GM23338 (cell line): ENCODE measurements around the gene CCDC177. TPM values are rescaled to one million over a fixed set of nuclear protein-coding genes. Genes with fewer than 3 reads are reported as not detected.

Experiments used
- ATAC-seq: fragments of 200-7000 bp; cut with Tn5 transposase; 3 replicates; pipeline ENCODE4 v1.9.1; 2020
- DNase-seq: peaks from one replicate; pipeline ENCODE4 v3.0.0-alpha.2; 2015; ENCODE audit warnings: low spot score
- H2AFZ ChIP-seq: fragments of 200-600 bp; sonication (generic); 2 replicates; pipeline ENCODE4 v1.8.0; 2016; ENCODE audit warnings: antibody characterized with exemption, mild to moderate bottlenecking, moderate library complexity
- H3F3A ChIP-seq: fragments of 200-600 bp; sonication (generic); replicated peaks from 2 replicates; pipeline ENCODE4 v1.8.0; 2017; ENCODE audit warnings: antibody characterized with exemption, mixed run types, low read depth
- H3K27ac ChIP-seq: fragments of 200-600 bp; sonication (generic); 2 replicates; pipeline ENCODE4 v1.6.1; 2016; ENCODE audit warnings: low read depth
- H3K27me3 ChIP-seq: fragments of 200-600 bp; sonication (generic); 2 replicates; pipeline ENCODE4 v1.8.0; 2016; ENCODE audit warnings: mild to moderate bottlenecking, mixed run types, moderate library complexity; ENCODE audit not compliant: insufficient read depth
- H3K36me3 ChIP-seq: fragments of 200-600 bp; sonication (generic); 2 replicates; pipeline ENCODE4 v1.8.0; 2016; ENCODE audit warnings: mild to moderate bottlenecking; ENCODE audit not compliant: insufficient read depth
- H3K4me1 ChIP-seq: fragments of 200-600 bp; sonication (generic); 2 replicates; pipeline ENCODE4 v1.8.0; 2016; ENCODE audit warnings: mild to moderate bottlenecking, moderate library complexity; ENCODE audit not compliant: insufficient read depth
- H3K4me2 ChIP-seq: fragments of 200-600 bp; sonication (generic); 2 replicates; pipeline ENCODE4 v1.7.1; 2017; ENCODE audit warnings: mixed run types
- H3K4me3 ChIP-seq: fragments of 200-600 bp; sonication (generic); 2 replicates; pipeline ENCODE4 v1.6.1; 2016; ENCODE audit warnings: mixed run types
- H3K79me2 ChIP-seq: fragments of 200-600 bp; sonication (generic); replicated peaks from 2 replicates; pipeline ENCODE4 v1.8.0; 2017; ENCODE audit warnings: mild to moderate bottlenecking; ENCODE audit not compliant: insufficient read depth
- H3K9me2 ChIP-seq: fragments of 200-600 bp; sonication (generic); 2 replicates; pipeline ENCODE4 v1.8.0; 2017; ENCODE audit not compliant: insufficient read depth
- H4K20me1 ChIP-seq: fragments of 200-600 bp; sonication (generic); replicated peaks from 2 replicates; pipeline ENCODE4 v1.8.0; 2017; ENCODE audit warnings: mild to moderate bottlenecking; ENCODE audit not compliant: insufficient read depth
- H3K27ac Mint-ChIP-seq: 2 replicates; pipeline ENCODE4 v1.8.0; 2020; ENCODE audit warnings: inconsistent platforms, mild to moderate bottlenecking, moderate library complexity, mixed read lengths
- H3K27me3 Mint-ChIP-seq: 3 replicates; pipeline ENCODE4 v1.8.0; 2022; ENCODE audit warnings: low read depth, mild to moderate bottlenecking, moderate library complexity, mixed read lengths, inconsistent platforms; ENCODE audit not compliant: insufficient read depth, poor library complexity
- H3K36me3 Mint-ChIP-seq: 3 replicates; pipeline ENCODE4 v1.8.0; 2021; ENCODE audit warnings: low read depth, mild to moderate bottlenecking, inconsistent platforms, moderate library complexity, mixed read lengths
- H3K4me1 Mint-ChIP-seq: 3 replicates; pipeline ENCODE4 v1.8.0; 2020; ENCODE audit warnings: mild to moderate bottlenecking, inconsistent platforms, mixed read lengths
- H3K4me3 Mint-ChIP-seq: 3 replicates; pipeline ENCODE4 v1.8.0; 2021; ENCODE audit warnings: moderate library complexity, mild to moderate bottlenecking, inconsistent platforms, mixed read lengths
- H3K9me3 Mint-ChIP-seq: 3 replicates; pipeline ENCODE4 v1.8.0; 2020; ENCODE audit warnings: moderate library complexity, mild to moderate bottlenecking, inconsistent platforms, mixed read lengths
- CREB1 ChIP-seq: fragments of 250-450 bp; sonication (Bioruptor Pico); IDR thresholded peaks from 2 replicates; pipeline ENCODE4 v1.5.0; 2020; ENCODE audit warnings: low read depth, mild to moderate bottlenecking, moderate library complexity
- EZH2 ChIP-seq: fragments of 200-600 bp; sonication (generic); IDR thresholded peaks from one replicate; pipeline ENCODE4 v1.8.0; 2017; ENCODE audit warnings: antibody characterized with exemption, mild to moderate bottlenecking, low read depth; ENCODE audit not compliant: unreplicated experiment
- JUNB ChIP-seq: IDR thresholded peaks from one replicate; pipeline ENCODE4 v1.6.1; 2016; ENCODE audit warnings: antibody characterized with exemption; ENCODE audit not compliant: unreplicated experiment
- NANOG ChIP-seq: IDR thresholded peaks from 2 replicates; pipeline ENCODE4 v1.6.1; 2016; ENCODE audit warnings: antibody characterized with exemption, borderline replicate concordance
- POLR2AphosphoS5 ChIP-seq: IDR thresholded peaks from 2 replicates; pipeline ENCODE4 v1.6.1; 2016; ENCODE audit warnings: antibody characterized with exemption, low read depth
- STAT1 ChIP-seq: IDR thresholded peaks from one replicate; pipeline ENCODE4 v1.6.1; 2016; ENCODE audit warnings: antibody characterized with exemption; ENCODE audit not compliant: unreplicated experiment
- ZNF114 ChIP-seq: fragments of 250-450 bp; sonication (Bioruptor Pico); IDR thresholded peaks from 2 replicates; pipeline ENCODE4 v1.5.0; 2020; ENCODE audit warnings: mild to moderate bottlenecking, moderate library complexity
- ZNF331 ChIP-seq: fragments of 250-450 bp; sonication (Bioruptor Pico); IDR thresholded peaks from 2 replicates; pipeline ENCODE4 v1.5.0; 2020; ENCODE audit warnings: low read depth, mild to moderate bottlenecking, moderate library complexity
- polyA plus RNA-seq: library from polyadenylated mRNA; unstranded; fragments of >200 nt; fragmentation: Nextera tagmentation; extraction: Ambion mirVana; gene quantifications from 2 replicates; pipeline ENCODE4 v1.2.1, GENCODE V29; 2016
- total RNA-seq: library from RNA; depleted of rRNA; stranded (reverse); fragments of >200 nt; shearing (Covaris generic); gene quantifications from 2 replicates; pipeline ENCODE4 v1.2.3, GENCODE V29; 2014
- TF ChIP-seq, protein P1 (sequence below): IDR thresholded peaks from one replicate; pipeline ENCODE4 v1.6.1; 2018; ENCODE audit warnings: antibody characterized with exemption; ENCODE audit not compliant: unreplicated experiment
- TF ChIP-seq, protein P2 (sequence below), 2 experiments: fragments of 200-600 bp in 1 of 2; sonication (generic) in 1 of 2; conservative IDR thresholded peaks; 2 replicates each; pipeline versions ENCODE4 v1.5.1 to v1.6.1; 2016 to 2017; ENCODE audit warnings: antibody characterized with exemption in 2 of 2, low read depth in 2 of 2, mild to moderate bottlenecking in 2 of 2, moderate library complexity in 1 of 2
- TF ChIP-seq, protein P3 (sequence below): IDR thresholded peaks from 2 replicates; pipeline ENCODE4 v1.6.1; 2016; ENCODE audit warnings: antibody characterized with exemption

The CCDC177 gene
- total and polyA plus RNA-seq, 2 experiments from 2014 or later, result 0.18 to 1.7 TPM

DNA sequence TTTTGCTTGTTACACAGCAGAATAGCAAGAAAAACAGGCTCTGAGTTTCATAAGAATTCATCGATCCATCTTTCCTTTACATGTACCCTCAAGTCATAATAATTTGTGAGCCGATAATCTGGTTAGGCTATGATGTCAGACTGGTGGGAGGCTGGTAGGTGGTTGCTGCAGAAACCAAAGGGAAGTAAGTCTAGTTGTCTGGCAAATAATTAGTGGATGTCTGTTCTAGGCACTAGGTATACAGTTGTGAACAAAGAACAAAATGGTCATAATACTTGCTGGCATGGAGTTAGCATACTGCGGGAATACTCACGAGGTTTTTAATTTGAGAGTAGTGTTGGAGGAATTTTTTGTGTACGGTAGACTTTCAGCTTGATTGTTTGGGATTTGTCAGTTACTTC is 45.5 kb upstream of the CCDC177 start (continued):
- TF ChIP-seq, protein P1, sequence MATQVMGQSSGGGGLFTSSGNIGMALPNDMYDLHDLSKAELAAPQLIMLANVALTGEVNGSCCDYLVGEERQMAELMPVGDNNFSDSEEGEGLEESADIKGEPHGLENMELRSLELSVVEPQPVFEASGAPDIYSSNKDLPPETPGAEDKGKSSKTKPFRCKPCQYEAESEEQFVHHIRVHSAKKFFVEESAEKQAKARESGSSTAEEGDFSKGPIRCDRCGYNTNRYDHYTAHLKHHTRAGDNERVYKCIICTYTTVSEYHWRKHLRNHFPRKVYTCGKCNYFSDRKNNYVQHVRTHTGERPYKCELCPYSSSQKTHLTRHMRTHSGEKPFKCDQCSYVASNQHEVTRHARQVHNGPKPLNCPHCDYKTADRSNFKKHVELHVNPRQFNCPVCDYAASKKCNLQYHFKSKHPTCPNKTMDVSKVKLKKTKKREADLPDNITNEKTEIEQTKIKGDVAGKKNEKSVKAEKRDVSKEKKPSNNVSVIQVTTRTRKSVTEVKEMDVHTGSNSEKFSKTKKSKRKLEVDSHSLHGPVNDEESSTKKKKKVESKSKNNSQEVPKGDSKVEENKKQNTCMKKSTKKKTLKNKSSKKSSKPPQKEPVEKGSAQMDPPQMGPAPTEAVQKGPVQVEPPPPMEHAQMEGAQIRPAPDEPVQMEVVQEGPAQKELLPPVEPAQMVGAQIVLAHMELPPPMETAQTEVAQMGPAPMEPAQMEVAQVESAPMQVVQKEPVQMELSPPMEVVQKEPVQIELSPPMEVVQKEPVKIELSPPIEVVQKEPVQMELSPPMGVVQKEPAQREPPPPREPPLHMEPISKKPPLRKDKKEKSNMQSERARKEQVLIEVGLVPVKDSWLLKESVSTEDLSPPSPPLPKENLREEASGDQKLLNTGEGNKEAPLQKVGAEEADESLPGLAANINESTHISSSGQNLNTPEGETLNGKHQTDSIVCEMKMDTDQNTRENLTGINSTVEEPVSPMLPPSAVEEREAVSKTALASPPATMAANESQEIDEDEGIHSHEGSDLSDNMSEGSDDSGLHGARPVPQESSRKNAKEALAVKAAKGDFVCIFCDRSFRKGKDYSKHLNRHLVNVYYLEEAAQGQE, result no peak
- TF ChIP-seq ZNF331 (CRISPR knock-in tag), result no peak
- TF ChIP-seq ZNF114, result no peak
- no peak for TF ChIP-seq STAT1
- no peak for TF ChIP-seq CREB1 (CRISPR knock-in tag)
- TF ChIP-seq, protein P2, sequence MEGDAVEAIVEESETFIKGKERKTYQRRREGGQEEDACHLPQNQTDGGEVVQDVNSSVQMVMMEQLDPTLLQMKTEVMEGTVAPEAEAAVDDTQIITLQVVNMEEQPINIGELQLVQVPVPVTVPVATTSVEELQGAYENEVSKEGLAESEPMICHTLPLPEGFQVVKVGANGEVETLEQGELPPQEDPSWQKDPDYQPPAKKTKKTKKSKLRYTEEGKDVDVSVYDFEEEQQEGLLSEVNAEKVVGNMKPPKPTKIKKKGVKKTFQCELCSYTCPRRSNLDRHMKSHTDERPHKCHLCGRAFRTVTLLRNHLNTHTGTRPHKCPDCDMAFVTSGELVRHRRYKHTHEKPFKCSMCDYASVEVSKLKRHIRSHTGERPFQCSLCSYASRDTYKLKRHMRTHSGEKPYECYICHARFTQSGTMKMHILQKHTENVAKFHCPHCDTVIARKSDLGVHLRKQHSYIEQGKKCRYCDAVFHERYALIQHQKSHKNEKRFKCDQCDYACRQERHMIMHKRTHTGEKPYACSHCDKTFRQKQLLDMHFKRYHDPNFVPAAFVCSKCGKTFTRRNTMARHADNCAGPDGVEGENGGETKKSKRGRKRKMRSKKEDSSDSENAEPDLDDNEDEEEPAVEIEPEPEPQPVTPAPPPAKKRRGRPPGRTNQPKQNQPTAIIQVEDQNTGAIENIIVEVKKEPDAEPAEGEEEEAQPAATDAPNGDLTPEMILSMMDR (conservative IDR thresholded peaks at IDR 0.05; ENCODE audit: low read depth in 2 of 2), result no peak
- no peak for TF ChIP-seq NANOG
- no peak for TF ChIP-seq JUNB

- H3K27ac Mint-ChIP-seq, result no peak overlapping the region
- TF ChIP-seq STAT1 (no peak), POLR2AphosphoS5 (no peak), EZH2 (no peak), ZNF331 (CRISPR knock-in tag) (no peak), ZNF114 (no peak)
- TF ChIP-seq, protein P1, result no peak
- TF ChIP-seq, protein P2 (conservative IDR thresholded peaks at IDR 0.05; ENCODE audit: low read depth in 2 of 2), result no peak
- TF ChIP-seq, protein P3, sequence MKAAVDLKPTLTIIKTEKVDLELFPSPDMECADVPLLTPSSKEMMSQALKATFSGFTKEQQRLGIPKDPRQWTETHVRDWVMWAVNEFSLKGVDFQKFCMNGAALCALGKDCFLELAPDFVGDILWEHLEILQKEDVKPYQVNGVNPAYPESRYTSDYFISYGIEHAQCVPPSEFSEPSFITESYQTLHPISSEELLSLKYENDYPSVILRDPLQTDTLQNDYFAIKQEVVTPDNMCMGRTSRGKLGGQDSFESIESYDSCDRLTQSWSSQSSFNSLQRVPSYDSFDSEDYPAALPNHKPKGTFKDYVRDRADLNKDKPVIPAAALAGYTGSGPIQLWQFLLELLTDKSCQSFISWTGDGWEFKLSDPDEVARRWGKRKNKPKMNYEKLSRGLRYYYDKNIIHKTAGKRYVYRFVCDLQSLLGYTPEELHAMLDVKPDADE, result no peak
These were observed 44.3 kb upstream of the CCDC177 start for GRCh38 chr14:69619012-69619411.

More at GRCh38 chr14:69619012-69619411, 44.3 kb upstream of the CCDC177 start:
- DNase-seq (no peak), ATAC-seq (no peak)
- Mint-ChIP-seq H3K4me1 (peaks cover 14% of the 10 kb centered on the region), H3K27me3 (no peaks in the 10 kb centered on the region), H3K36me3 (no peaks in the 10 kb centered on the region), H3K4me3 (no peak overlapping the region), H3K9me3 (no peaks in the 10 kb centered on the region)
- Histone ChIP-seq H4K20me1 (no peaks in the 10 kb centered on the region; the same call in 1 of the 2 replicates), H3K79me2 (no peaks in the 10 kb centered on the region), H3F3A (no peaks in the 10 kb centered on the region), H3K4me3 (no peak overlapping the region), H2AFZ (no peak overlapping the region), H3K4me1 (no peaks in the 10 kb centered on the region), H3K4me2 (no peak overlapping the region), H3K36me3 (no peaks in the 10 kb centered on the region), H3K27me3 (no peaks in the 10 kb centered on the region), H3K27ac (no peak overlapping the region), H3K9me2 (no peaks in the 10 kb centered on the region)
